ENCODE results near the gene KCND3. TPM values are rescaled to one million over a fixed set of nuclear protein-coding genes. Genes with fewer than 3 reads are reported as not detected.

The KCND3 gene
- total and polyA plus RNA-seq, 4 donors = 1.0 to 27.1 (median 6.1) TPM

GRCh38 chr1:111803951-111804350, 185.5 kb downstream of the KCND3 start (continued):
- no peak for TF ChIP-seq ZBTB33 (IDR thresholded peaks at IDR 0.05)
- no peak for TF ChIP-seq HNF4A (conservative IDR thresholded peaks at IDR 0.05)
- TF ChIP-seq FOXA1 (IDR thresholded peaks at IDR 0.05) = no peak
- TF ChIP-seq GABPA (IDR thresholded peaks at IDR 0.05 in 1 of 2, conservative IDR thresholded peaks at IDR 0.05 in 1 of 2) = no peak
- TF ChIP-seq JUND (IDR thresholded peaks at IDR 0.05) = no peak

GRCh38 chr1:111802984-111803383, 186.5 kb downstream of the KCND3 start:
- no peak for DNase-seq (ENCODE audit: low spot score)
- no peaks in the 10 kb centered on the region for H3K9me3 ChIP-seq (ENCODE audit: control insufficient read depth in 4 of 4, low read length in 3 of 4)
- TF ChIP-seq SP1 (IDR thresholded peaks at IDR 0.05) (no peak), ZBTB33 (IDR thresholded peaks at IDR 0.05) (no peak), JUND (IDR thresholded peaks at IDR 0.05) (no peak)
- TF ChIP-seq, protein P1, sequence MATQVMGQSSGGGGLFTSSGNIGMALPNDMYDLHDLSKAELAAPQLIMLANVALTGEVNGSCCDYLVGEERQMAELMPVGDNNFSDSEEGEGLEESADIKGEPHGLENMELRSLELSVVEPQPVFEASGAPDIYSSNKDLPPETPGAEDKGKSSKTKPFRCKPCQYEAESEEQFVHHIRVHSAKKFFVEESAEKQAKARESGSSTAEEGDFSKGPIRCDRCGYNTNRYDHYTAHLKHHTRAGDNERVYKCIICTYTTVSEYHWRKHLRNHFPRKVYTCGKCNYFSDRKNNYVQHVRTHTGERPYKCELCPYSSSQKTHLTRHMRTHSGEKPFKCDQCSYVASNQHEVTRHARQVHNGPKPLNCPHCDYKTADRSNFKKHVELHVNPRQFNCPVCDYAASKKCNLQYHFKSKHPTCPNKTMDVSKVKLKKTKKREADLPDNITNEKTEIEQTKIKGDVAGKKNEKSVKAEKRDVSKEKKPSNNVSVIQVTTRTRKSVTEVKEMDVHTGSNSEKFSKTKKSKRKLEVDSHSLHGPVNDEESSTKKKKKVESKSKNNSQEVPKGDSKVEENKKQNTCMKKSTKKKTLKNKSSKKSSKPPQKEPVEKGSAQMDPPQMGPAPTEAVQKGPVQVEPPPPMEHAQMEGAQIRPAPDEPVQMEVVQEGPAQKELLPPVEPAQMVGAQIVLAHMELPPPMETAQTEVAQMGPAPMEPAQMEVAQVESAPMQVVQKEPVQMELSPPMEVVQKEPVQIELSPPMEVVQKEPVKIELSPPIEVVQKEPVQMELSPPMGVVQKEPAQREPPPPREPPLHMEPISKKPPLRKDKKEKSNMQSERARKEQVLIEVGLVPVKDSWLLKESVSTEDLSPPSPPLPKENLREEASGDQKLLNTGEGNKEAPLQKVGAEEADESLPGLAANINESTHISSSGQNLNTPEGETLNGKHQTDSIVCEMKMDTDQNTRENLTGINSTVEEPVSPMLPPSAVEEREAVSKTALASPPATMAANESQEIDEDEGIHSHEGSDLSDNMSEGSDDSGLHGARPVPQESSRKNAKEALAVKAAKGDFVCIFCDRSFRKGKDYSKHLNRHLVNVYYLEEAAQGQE (IDR thresholded peaks at IDR 0.05) = no peak
- no peak overlapping the region for H3K9ac ChIP-seq (ENCODE audit: low read depth in 1 of 2, low read length in 2 of 2)
- H3K36me3 ChIP-seq (ENCODE audit: control insufficient read depth in 4 of 4, insufficient read depth in 3 of 4, low read depth in 1 of 4, low read length in 3 of 4) = no peaks in the 10 kb centered on the region
- H3K4me1 ChIP-seq (ENCODE audit: control insufficient read depth in 4 of 4, insufficient read depth in 4 of 4, low read length in 3 of 4) = no peaks in the 10 kb centered on the region
- no peak overlapping the region for H3K27ac ChIP-seq (ENCODE audit: low read depth in 1 of 2, low read length in 2 of 2)
- WGBS = 95% methylated on average over 5 of the region's 5 CpGs
- no peaks in the 10 kb centered on the region for H3K27me3 ChIP-seq (ENCODE audit: control insufficient read depth in 4 of 4, insufficient read depth in 4 of 4, low read length in 3 of 4)
- H3K4me3 ChIP-seq (ENCODE audit: low read depth in 1 of 3, low read length in 3 of 3) = no peak overlapping the region

GRCh38 chr1:111802110-111802509, 187.4 kb downstream of the KCND3 start:
- Histone ChIP-seq H3K4me1 (ENCODE audit: control insufficient read depth in 4 of 4, insufficient read depth in 4 of 4, low read length in 3 of 4) (no peaks in the 10 kb centered on the region), H3K9me3 (ENCODE audit: control insufficient read depth in 4 of 4, low read length in 3 of 4) (no peaks in the 10 kb centered on the region), H3K27me3 (ENCODE audit: control insufficient read depth in 4 of 4, insufficient read depth in 4 of 4, low read length in 3 of 4) (no peaks in the 10 kb centered on the region), H3K36me3 (ENCODE audit: control insufficient read depth in 4 of 4, insufficient read depth in 3 of 4, low read depth in 1 of 4, low read length in 3 of 4) (no peaks in the 10 kb centered on the region), H3K4me3 (ENCODE audit: low read depth in 1 of 3, low read length in 3 of 3) (no peak overlapping the region), H3K9ac (ENCODE audit: low read depth in 1 of 2, low read length in 2 of 2) (no peak overlapping the region), H3K27ac (ENCODE audit: low read depth in 1 of 2, low read length in 2 of 2) (no peak overlapping the region)
- no peak for DNase-seq (ENCODE audit: low spot score)
- no peak for TF ChIP-seq FOXA2 (IDR thresholded peaks at IDR 0.05)
- no peak for TF ChIP-seq SP1 (IDR thresholded peaks at IDR 0.05)
- TF ChIP-seq MAX (IDR thresholded peaks at IDR 0.05) = no peak
- no peak for TF ChIP-seq FOXA1 (IDR thresholded peaks at IDR 0.05)
- no peak for TF ChIP-seq RAD21 (IDR thresholded peaks at IDR 0.05)
- TF ChIP-seq NR2F2 (IDR thresholded peaks at IDR 0.05) = no peak
- WGBS = 93% methylated on average over 6 of the region's 6 CpGs
